HG02840 (cell line): ENCODE data around the gene MAP1B.

Experiments used
- ATAC-seq: cut with Tn5 transposase; IDR thresholded peaks from one replicate; pipeline ENCODE4 v1.9.1; 2021; ENCODE audit warnings: mild to moderate bottlenecking, moderate library complexity, moderate number of reproducible peaks; ENCODE audit not compliant: unreplicated experiment, low FRiP score

Gene MAP1B

GRCh38 chr5:72093824-72094223, 13.5 kb upstream of the MAP1B start:
- no peak for ATAC-seq

- ATAC-seq, result no peak
These were observed 10.6 kb upstream of the MAP1B start for GRCh38 chr5:72096602-72097188.

- ATAC-seq, result no peak
These were observed 5.4 kb upstream of the MAP1B start for GRCh38 chr5:72101828-72102227.

GRCh38 chr5:72106817-72107130, 501 bp upstream of the MAP1B start:
- no peak for ATAC-seq

GRCh38 chr5:72107901-72108201, 576 bp downstream of the MAP1B start:
- ATAC-seq, result no peak

- no peak for ATAC-seq
These were observed 1.2 kb downstream of the MAP1B start for GRCh38 chr5:72108202-72109061.

GRCh38 chr5:72109062-72109411, 1.8 kb downstream of the MAP1B start:
- ATAC-seq, result no peak

GRCh38 chr5:72109625-72110024, 2.4 kb downstream of the MAP1B start:
- no peak for ATAC-seq

GRCh38 chr5:72110394-72111013, 3.2 kb downstream of the MAP1B start:
- no peak for ATAC-seq

GRCh38 chr5:72112389-72112788, 5.1 kb downstream of the MAP1B start:
- ATAC-seq, result no peak

GRCh38 chr5:72114629-72115028, 7.4 kb downstream of the MAP1B start:
- ATAC-seq, result no peak

GRCh38 chr5:72115296-72115695, 8.0 kb downstream of the MAP1B start:
- no peak for ATAC-seq

- no peak for ATAC-seq
These were observed 10.0 kb downstream of the MAP1B start for GRCh38 chr5:72117307-72117706.

- no peak for ATAC-seq
These were observed 13.9 kb downstream of the MAP1B start for GRCh38 chr5:72121052-72121779.

- no peak for ATAC-seq
These were observed 14.6 kb downstream of the MAP1B start for GRCh38 chr5:72121780-72122445.

- no peak for ATAC-seq
These were observed 15.3 kb downstream of the MAP1B start for GRCh38 chr5:72122602-72123001.

- ATAC-seq, result no peak
These were observed 16.6 kb downstream of the MAP1B start for GRCh38 chr5:72123764-72124376.

GRCh38 chr5:72125271-72125940, 18.1 kb downstream of the MAP1B start:
- ATAC-seq, result no peak

GRCh38 chr5:72125941-72126620, 18.8 kb downstream of the MAP1B start:
- ATAC-seq, result no peak
